ENCODE measurements around the gene CROCC2. TPM values are rescaled to one million over a fixed set of nuclear protein-coding genes. Genes with fewer than 3 reads are reported as not detected.

The CROCC2 gene
- total RNA-seq, 2 experiments from 2014 or later = not detected

DNA sequence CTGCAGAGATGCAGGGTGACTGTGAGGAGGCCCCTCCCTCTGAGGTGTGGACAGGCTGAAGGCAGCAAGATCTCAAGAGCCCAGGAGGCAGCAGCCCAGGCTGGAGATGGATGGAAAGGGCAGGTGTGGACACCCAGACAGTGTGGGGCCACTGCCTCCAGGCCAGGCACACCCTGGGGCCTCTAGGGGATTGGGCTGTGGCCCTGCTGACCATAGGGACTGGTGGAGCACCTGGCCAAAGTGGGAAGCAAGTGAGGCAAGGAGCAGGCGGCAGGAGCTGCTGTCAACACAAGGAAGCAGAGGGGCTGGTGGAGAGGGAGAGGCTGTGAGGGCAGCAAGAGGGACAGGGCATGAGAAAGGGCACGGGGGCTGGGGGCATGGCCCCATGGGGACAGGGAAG, 103.1 kb downstream of the CROCC2 start:
- H3K9me2 ChIP-seq (ENCODE audit: insufficient read depth, low read length) = no peaks in the 10 kb centered on the region
- H2AFZ ChIP-seq (ENCODE audit: low read length) = no peak overlapping the region
- DNase-seq (ENCODE audit: low spot score) = no peak
- H3K4me2 ChIP-seq (ENCODE audit: low read length) = no peak overlapping the region
- ChIA-PET CTCF (ENCODE audit: unreplicated experiment) (no interaction called here), POLR2A (no interaction called here)
- no peaks in the 10 kb centered on the region for H4K20me1 ChIP-seq (ENCODE audit: insufficient read depth, low read length)
- no peak overlapping the region for H3K27ac ChIP-seq (ENCODE audit: low read depth, low read length, poor library complexity, severe bottlenecking)
- TF ChIP-seq EZH2phosphoT487 (IDR thresholded peaks at IDR 0.05; ENCODE audit: borderline replicate concordance, low read depth, low read length) = no peak
- TF ChIP-seq, protein P1, sequence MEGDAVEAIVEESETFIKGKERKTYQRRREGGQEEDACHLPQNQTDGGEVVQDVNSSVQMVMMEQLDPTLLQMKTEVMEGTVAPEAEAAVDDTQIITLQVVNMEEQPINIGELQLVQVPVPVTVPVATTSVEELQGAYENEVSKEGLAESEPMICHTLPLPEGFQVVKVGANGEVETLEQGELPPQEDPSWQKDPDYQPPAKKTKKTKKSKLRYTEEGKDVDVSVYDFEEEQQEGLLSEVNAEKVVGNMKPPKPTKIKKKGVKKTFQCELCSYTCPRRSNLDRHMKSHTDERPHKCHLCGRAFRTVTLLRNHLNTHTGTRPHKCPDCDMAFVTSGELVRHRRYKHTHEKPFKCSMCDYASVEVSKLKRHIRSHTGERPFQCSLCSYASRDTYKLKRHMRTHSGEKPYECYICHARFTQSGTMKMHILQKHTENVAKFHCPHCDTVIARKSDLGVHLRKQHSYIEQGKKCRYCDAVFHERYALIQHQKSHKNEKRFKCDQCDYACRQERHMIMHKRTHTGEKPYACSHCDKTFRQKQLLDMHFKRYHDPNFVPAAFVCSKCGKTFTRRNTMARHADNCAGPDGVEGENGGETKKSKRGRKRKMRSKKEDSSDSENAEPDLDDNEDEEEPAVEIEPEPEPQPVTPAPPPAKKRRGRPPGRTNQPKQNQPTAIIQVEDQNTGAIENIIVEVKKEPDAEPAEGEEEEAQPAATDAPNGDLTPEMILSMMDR (conservative IDR thresholded peaks at IDR 0.05; ENCODE audit: low read length) = no peak
- no peaks in the 10 kb centered on the region for H3K4me1 ChIP-seq (ENCODE audit: insufficient read depth, low read length, poor library complexity, severe bottlenecking)
- no peaks in the 10 kb centered on the region for H3K79me2 ChIP-seq (ENCODE audit: insufficient read depth, low read depth, low read length)
- H3K36me3 ChIP-seq (ENCODE audit: insufficient read depth, low read length) = no peaks in the 10 kb centered on the region
- H3K4me3 ChIP-seq (ENCODE audit: low read depth, low read length, poor library complexity, severe bottlenecking) = no peak overlapping the region
- no TSS peak for BruUV-seq (replicated peaks)
- peaks cover 12% of the 10 kb centered on the region; the same call in 1 of the 2 replicates for H3K9me3 ChIP-seq (ENCODE audit: low read length)
- intact Hi-C loops (cut with micrococcal nuclease; ENCODE audit: unreplicated experiment) = no loop called here

DNA sequence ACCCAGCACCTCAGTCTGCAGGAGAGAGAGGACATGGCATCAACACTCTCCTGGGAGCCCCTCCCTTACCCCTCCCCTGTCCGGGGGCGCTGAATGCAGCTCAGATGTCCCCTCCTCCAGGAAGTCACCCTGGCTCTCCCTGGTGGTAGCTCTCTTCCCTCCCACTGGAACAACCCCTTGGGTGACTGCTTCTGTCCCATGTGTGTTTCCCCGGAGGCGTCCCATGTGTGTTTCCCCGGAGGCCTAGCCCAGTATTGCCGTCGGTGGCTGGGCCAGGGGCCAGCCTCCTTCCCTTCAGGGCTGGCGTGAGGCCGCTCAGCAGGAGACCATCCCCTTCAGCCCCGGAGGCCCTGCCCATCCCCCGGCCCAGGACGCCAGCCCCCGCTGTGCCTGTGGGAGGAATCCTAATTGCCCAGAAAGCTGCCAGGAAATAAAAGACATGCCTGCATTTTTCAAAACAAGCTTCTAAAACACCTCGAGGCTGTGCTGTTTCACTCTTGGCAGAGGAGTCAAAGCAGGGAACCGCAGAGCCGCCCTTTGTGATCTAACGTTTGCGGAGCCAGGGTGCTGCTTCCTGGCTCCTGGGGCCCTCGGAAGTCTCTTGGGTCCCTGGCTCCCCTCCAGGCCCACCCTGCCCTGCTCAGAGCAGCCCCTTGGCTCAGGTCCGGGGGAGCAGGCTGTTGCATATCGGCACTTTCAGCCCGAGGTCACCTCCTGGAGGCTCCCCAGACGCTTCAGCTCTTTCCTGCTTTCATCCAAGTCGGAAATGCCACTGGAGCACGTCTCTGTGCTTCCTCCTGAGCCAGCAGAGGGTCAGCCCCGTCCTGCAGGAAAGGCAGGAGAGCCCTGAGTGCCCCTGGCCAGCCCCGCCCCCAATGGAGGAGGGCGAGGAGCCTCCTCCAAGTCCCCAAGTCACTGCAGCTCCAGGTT, 103.7 kb downstream of the CROCC2 start:
- Histone ChIP-seq H3K4me1 (ENCODE audit: insufficient read depth, low read length, poor library complexity, severe bottlenecking) (no peaks in the 10 kb centered on the region), H4K20me1 (ENCODE audit: insufficient read depth, low read length) (no peaks in the 10 kb centered on the region), H3K4me2 (ENCODE audit: low read length) (no peak overlapping the region), H3K79me2 (ENCODE audit: insufficient read depth, low read depth, low read length) (no peaks in the 10 kb centered on the region), H3K4me3 (ENCODE audit: low read depth, low read length, poor library complexity, severe bottlenecking) (no peak overlapping the region), H2AFZ (ENCODE audit: low read length) (no peak overlapping the region), H3K9me2 (ENCODE audit: insufficient read depth, low read length) (no peaks in the 10 kb centered on the region), H3K9me3 (ENCODE audit: low read length) (0 out of 2 replicates have a peak, but pooled peaks cover 6% of the 10 kb centered on the region), H3K36me3 (ENCODE audit: insufficient read depth, low read length) (no peaks in the 10 kb centered on the region), H3K27ac (ENCODE audit: low read depth, low read length, poor library complexity, severe bottlenecking) (no peak overlapping the region)
- no peak for DNase-seq (ENCODE audit: low spot score)
- intact Hi-C loops (cut with micrococcal nuclease; ENCODE audit: unreplicated experiment) = no loop called here
- POLR2A ChIA-PET = no interaction called here
- TF ChIP-seq, protein P1 (conservative IDR thresholded peaks at IDR 0.05; ENCODE audit: low read length) = no peak
- no peak for TF ChIP-seq EZH2phosphoT487 (IDR thresholded peaks at IDR 0.05; ENCODE audit: borderline replicate concordance, low read depth, low read length)
- BruUV-seq (replicated peaks) = no TSS peak
- CTCF ChIA-PET (ENCODE audit: unreplicated experiment) = no interaction called here
